ENCODE measurements around the gene AHCY.
"Not testable (repeated sequence)": the region's sequence is repeated elsewhere in the genome, so short reads cannot be mapped to it uniquely, and the experiment has no call there.

AHCY gene

DNA sequence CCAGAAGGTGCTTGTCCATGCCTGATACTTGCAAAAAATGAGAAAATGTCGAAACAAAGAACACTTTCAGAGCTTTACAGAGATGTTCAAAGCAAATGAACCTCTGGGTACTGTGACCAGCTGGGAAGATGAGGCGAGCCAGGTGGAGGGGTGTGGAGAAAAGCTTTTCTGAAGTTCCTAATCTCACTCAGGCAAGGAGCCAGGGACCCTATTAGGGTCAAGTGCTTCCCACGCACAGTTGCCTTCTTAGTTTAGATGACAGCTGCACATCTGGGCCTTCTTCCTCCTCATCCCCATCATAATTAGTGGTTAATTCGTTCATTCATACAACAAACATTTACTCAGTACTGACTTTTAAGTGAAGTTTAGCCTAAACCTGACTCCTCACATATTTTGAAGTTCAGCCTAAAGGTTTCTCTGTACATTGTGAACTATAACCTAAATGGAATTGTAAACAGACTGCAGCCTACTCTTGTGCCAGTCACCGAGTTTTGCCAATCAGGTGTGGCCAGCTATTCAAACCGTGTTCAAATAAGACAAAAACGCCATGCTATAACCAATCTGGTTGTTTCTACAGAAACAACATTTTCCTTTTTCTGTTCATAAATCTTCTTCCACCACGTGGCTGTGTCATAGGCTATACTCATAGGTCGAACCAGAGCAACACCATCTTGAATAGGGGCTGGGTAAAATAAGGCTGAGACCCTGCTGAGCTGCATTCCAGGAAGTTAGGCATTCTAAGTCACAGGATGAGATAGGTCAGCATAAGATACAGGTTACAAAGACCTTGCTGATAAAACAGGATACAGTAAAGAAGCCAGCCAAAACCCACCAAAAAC lies 19.3 kb upstream of the AHCY start:
- DNase-seq (ENCODE audit: low spot score): no peak

DNA sequence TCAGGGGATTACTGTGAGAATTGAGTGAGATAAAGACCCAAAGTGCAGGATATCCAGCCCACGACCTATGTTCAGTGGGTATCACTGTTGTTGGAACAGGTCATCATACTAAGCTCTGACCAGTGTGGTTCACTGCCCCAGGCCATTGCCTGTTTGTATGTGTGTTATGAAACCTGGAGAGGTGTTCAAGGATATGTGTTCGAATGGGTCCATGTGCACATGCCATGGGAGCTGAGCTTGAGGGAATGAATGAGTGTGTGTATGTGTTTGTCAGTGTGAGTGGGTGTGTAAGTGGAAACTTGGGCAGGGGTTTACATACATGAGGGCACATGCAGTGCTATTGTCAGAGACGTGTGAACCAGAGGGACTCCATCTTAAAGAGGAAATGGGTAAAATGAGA lies 17.7 kb upstream of the AHCY start:
- no peak for DNase-seq (ENCODE audit: low spot score)

DNA sequence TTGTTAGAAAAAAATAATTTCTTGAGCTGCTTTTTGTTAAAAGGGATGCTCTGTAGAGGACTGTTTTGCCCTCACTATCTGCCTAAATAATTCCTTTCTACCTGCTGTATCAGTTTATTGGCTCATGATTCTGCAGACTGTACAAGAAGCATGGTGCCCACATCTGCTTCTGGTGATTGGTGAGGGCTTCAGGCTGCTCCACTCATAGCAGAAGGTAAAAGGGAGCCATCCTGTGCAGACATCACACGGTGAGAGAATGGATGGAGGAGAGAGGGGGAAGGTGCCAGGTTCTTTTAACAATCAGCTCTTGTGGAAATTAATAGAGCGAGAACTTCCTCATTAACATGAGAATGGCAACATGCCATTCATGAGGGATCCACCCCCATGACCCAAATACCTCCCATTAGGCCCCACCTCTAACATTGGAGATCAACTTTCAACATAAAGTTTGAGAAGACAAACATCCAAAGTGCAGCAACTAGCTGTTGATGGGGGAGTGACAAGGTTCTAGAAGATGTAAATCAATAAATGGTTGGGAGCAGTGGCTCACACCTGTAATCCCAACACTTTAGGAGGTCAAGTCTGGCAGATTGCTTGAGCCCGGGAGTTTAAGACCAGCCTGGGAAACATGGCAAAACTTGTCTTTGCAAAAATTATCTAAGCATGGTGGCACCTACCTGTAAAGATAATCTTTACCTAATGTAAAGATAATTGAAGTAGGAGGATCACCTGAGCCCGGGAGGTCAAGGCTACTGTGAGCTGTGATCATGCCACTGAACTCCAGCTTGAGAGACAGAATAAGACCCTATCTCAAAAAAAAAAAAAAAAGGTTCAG lies 15.7 kb upstream of the AHCY start:
- no peak for DNase-seq (ENCODE audit: low spot score)

- DNase-seq (ENCODE audit: low spot score): no peak
Observed at GRCh38 chr20:34316196-34316814, 13.2 kb upstream of the AHCY start.

DNA sequence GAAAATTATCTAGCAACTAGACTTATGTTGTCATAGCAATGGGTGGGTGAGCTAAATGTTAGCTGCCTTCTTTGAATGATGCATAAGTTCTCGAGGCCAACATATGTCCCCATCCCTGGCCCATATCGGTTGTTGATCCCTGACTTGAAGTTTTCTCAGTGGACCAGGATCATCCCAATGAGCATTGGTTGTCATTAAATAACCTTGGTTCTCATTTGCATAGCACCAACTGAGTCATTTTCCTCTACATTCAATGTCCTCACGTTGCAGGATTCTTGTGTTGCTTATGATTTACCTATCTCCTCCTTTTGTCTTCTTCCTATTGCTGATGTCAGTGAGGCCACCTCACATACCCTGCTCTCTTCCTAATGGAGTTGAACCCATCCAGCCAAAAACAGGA lies 12.1 kb upstream of the AHCY start:
- no peak for DNase-seq (ENCODE audit: low spot score)

DNA sequence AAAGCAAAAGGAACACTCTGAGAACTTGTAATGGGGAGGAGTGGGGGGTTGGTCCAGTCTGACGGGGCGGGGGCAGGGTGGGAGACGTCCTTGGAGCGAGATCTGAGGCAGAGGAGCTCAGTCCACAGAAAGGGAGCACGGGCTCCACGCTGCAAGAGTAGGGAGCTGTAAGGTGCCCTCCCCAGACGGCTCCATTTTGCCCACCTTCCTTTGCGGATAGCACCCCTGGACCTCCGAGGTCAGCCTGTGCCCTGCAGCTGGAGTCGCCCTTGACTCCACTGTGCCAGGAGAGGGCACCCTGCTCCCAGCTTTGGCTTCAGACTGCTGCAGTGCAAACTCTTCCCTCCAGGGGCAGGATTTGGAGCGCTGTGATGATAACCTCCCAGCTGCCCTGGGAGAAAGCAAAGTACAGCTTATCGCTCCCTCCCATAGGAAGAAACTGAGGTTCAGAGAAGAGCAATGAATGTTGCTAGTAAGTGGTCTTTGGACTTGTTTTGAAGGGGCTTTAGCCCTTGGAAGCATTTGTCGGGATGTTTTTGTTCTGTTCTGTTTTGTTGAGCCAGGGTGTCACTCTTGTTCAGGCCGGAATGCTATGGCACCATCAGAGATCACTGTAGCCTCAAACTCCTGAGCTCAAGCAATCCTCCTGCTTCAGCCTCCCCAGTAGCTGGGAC lies 9.5 kb upstream of the AHCY start:
- DNase-seq (ENCODE audit: low spot score): peak; percentile 90

DNA sequence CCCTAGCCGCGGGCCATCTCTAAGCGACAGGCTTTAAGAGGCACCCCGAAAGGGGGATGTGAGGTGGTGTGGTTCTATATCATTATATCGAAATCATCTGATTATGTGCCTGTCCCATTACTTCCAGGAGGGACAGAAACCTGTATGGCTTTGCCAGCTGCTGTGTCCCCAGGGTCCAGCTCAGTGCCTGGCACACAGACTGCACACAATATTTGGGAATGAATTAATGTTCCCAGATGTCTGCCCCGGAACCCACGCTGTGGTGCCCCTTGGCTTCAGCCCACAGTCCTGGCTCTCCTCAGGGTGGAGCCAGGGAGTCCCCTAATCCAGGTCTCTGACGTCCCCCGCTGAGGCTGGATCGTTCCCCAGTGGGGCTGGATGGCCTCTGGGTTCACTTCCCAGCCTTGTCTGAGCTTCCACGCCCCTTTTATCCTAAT lies 8.9 kb upstream of the AHCY start:
- DNase-seq (ENCODE audit: low spot score): peak; percentile 55

DNA sequence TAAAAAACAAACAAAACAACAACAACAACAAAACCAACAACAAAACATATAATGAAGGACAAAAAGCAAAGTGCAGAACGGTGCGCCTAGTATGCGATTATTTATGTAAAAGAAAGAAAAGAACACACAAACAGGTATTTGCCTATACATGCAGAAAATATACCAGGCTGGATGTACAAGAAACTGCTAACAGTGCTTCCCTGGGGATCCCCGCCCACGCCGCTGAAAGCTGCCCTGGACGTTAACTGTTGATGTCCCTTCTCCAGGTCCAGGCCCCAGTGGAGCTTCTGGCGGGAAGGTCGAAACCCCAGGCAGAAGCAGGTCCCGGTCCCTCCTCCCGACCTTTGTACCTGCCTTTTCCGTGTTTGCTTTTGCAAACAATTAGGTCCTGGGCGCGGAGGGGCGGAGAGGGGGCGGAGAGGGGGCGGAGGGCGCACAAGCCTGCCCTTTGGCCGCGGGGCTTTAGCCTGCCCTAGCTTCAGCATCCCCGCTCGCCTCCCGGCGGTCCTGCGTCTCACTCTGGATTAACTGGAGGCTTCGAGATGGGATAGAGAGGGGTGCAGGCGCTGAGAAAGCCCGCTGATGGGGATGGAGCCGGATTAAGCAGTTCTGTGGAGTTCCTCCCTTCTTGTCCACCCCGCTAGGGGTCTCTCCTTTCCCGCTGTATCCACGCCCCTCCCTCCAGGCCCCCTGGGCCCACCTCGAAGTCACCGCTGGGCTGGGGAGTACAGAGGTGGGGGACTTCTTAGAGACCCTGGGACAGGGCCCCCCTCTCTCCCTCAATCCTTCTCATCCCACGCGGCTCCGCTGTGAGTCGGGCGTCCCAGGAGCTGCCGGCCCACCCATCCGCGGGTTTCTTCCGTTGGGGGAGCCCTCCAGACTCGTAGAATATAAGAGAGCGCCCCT lies 8.2 kb upstream of the AHCY start:
- DNase-seq (ENCODE audit: low spot score): peak; percentile 83

DNA sequence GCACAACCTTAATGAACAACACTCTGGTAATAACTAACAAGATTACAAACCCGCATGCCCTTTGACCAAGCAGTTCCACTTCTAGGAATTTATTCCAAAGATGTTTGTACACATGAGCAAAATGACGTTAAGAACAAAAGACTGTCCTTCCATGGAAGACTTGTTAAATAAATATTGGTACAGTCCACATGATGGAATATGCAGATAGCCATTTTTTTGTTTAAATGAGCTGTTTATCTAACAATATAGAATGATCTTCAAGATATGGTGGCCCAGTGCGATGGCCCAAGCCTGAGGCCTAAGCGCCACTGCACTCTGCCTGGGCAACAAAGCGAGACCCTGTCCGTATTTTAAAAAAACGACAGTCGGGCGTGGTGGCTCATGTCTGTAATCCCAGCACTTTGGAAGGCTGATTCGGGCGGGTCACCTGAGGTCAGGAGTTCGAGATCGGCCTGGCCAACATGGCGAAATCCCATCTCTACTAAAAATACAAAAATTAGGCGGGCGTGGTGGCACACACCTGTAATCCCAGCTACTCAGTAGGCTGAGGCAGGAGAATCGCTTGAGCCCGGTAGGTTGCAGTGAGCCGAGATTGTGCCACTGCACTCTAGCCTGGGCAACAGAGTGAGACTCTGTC lies 7.4 kb upstream of the AHCY start:
- no peak for DNase-seq (ENCODE audit: low spot score)

GRCh38 chr20:34309691-34310090 lies 6.5 kb upstream of the AHCY start:
- no peak for DNase-seq (ENCODE audit: low spot score)

- DNase-seq (ENCODE audit: low spot score): no peak
Observed at GRCh38 chr20:34305333-34306230, 2.4 kb upstream of the AHCY start.

- no peak for DNase-seq (ENCODE audit: low spot score)
Observed at GRCh38 chr20:34302312-34302722, 838 bp downstream of the AHCY start.

DNA sequence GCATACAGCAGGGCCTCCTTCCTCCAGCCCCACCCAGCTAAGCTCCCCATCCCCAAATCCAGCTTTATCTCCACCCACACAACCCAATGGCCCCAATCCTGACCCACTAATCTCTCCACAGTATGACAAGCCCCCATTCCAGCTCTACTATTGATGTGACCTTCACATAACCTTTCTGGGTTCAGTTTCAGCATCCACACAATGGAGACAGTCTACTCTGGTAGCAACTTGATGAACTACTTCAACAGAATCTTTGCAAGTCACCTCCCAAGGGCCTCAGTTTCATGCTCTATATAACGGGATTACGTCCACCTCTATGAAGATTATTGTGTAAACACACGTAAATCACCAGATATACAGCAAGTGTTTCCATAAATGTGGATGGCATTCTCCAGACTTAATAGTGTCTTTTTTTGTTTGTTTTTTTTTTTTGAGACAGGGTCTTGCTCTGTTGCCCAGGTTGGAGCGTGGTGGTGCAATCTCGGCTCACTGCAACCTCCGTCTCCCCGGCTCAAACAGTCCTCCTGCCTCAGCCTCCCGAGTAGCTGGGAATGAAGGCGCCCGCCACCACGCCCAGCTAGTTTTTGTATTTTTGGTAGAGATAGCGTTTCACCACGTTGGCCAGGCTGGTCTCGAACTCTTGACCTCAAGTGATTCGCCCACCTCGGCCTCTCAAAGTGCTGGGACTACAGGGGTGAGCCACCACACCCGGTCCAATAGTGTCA lies 1.4 kb downstream of the AHCY start:
- no peak for DNase-seq (ENCODE audit: low spot score)

- DNase-seq (ENCODE audit: low spot score): no peak
Observed at GRCh38 chr20:34300809-34301586, 2.2 kb downstream of the AHCY start.

DNA sequence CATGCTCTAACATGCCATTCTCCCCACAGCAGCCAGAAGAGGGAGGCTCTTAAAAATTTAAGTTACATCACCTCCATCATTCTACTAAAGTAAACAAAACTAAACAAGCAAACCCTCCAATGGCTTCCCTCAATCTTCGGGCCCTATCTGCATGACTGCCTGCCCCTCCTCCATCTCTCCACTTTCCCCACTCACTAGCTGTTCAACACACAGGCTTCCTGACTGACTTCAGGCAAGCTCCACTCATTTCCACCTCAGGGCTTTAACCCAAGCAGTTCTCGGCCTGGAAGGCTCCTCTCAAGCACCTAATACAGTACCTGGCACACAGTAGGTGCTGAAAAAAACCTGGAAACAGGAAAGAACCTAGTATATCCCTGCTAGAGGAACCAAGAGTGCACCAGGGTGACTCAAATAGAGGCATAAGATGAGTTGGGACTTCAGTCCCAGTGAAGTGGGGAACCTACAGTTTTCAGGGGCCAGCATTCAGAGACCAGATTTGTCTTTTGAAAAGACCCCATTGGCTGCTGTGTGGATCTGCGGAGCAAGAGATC lies 2.8 kb downstream of the AHCY start:
- DNase-seq (ENCODE audit: low spot score): no peak

DNA sequence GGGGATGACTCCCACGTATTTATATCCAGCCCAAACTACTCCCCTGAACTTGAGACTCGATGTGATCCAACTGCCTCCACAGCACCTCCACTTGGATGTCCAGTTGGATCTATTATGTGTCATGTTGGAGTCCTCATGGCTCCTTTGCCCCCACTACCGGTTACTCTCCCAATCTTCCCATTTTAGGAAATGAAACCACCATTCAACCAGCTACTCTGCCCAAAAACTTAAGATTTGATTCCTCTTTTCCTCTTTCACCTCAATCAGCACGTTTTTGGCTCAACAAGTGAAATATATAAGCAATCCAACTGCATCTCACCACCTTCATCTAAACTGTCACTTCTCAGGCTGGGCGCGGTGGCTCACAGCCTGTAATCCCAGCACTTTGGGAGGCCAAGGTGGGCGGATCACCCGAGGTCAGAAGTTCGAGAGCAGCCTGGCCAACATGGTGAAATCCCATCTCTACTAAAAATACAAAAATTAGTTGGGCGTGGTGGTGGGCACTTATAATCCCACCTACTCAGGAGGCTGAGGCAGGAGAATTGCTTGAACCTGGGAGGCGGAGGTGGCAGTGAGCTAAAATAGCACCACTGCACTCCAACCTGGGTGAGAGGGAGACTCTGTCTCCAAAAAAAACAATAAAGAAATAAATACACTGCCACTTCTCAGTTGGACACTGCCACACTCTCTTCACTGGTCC lies 3.4 kb downstream of the AHCY start:
- DNase-seq (ENCODE audit: low spot score): no peak

DNA sequence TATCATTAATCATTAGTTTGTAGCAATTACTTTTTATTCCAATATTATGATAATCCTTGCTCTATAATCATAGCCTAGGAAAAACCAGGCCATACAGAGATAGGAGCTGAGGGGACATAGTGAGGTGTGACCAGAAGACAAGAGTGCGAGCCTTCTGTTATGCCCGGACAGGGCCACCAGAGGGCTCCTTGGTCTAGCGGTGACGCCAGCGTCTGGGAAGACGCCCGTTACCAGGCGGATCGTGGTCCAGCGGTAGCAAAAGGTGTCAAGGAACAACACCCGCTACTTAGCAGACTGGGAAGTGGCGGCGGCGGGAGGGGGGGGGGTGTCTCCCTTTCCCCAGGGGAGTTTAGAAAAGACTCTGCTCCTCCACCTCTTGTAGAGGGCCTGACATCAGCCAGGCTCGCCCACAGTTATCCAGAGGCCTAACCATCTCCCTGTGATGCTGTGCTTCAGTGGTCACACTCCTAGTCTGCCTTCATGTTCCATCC lies 4.8 kb downstream of the AHCY start:
- DNase-seq (ENCODE audit: low spot score): not testable (repeated sequence)

Data from ecto neural progenitor cell (in vitro differentiated cells).